A673 (cell line): ENCODE results near the gene KMT5B.

ENCODE experiments used
- CTCF ChIP-seq: fragments of 300-800, 200-600 bp; sonication (generic); conservative IDR thresholded peaks from 2 replicates; pipeline ENCODE4 v1.5.1; 2017; ENCODE audit warnings: low read depth, mild to moderate bottlenecking, antibody characterized with exemption, low read length, moderate library complexity, mixed read lengths
- EZH2 ChIP-seq: fragments of 200-600 bp; sonication (generic); IDR thresholded peaks from 2 replicates; pipeline ENCODE4 v1.6.1; 2017; ENCODE audit warnings: borderline replicate concordance, low read depth, mild to moderate bottlenecking, mixed read lengths, antibody characterized with exemption, low read length; ENCODE audit not compliant: poor library complexity, severe bottlenecking

GRCh38 chr11:68133761-68134160, 79.3 kb downstream of the KMT5B start:
- TF ChIP-seq CTCF = no peak
- no peak for TF ChIP-seq EZH2
